Activated T-helper 2 cell treated with anti-CD3 and anti-CD28 coated beads, Interferon-gamma antibody, Interleukin-2, Interleukin-4, amounts not matched to agents 10 μg/mL and 5 μg/mL and 100 μg/mL, durations not matched to agents 14 hours and 24 hours and 36 hours (primary cell): ENCODE data around the gene CYTL1. TPM values are rescaled to one million over a fixed set of nuclear protein-coding genes. Genes with fewer than 3 reads are reported as not detected.

Experiments used
- DNase-seq: peaks from one replicate; pipeline ENCODE4 v3.0.0; 2021; ENCODE audit warnings: low spot score
- H3K27ac Mint-ChIP-seq: one replicate; pipeline ENCODE4 v1.8.0; 2021; ENCODE audit warnings: mixed read lengths
- H3K27me3 Mint-ChIP-seq: one replicate; pipeline ENCODE4 v1.8.0; 2021; ENCODE audit warnings: low read depth, mixed read lengths
- H3K36me3 Mint-ChIP-seq: one replicate; pipeline ENCODE4 v1.8.0; 2021; ENCODE audit warnings: low read depth, mixed read lengths
- H3K4me1 Mint-ChIP-seq: one replicate; pipeline ENCODE4 v1.8.0; 2021; ENCODE audit warnings: low read depth, mixed read lengths
- H3K4me3 Mint-ChIP-seq: one replicate; pipeline ENCODE4 v1.8.0; 2021; ENCODE audit warnings: low read depth, mild to moderate bottlenecking, moderate library complexity, mixed read lengths
- H3K9me3 Mint-ChIP-seq: one replicate; pipeline ENCODE4 v1.8.0; 2021; ENCODE audit warnings: mixed read lengths
- intact Hi-C: fragments of 100-400 bp; cut with micrococcal nuclease; formaldehyde crosslinking; loops from one replicate; pipeline ENCODE4 v1.15.1; 2023
- total RNA-seq: library from RNA; stranded (reverse); gene quantifications from 2 replicates; pipeline ENCODE4 v1.2.3, GENCODE V29; 2022

Gene CYTL1
- total RNA-seq, 1 donor from 2014 or later, result not detected

DNA sequence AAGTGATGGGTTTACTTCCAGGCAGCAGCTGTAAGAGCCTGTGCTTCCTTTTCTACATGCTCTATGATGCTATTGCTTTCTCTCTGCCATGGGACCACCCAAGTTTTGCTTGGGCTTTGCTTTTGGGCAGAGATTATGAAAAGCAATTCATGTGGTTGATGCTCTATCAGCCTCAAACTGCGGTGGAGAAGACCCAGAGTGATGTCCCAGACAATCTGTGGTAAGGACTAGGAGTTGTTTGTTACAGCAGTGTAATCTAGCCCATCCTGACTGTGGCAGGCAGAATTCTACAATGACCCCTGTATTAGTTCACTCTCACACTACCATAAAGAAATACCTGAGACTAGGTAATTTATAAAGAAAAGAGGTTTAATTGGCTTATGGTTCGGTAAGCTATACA lies 9.2 kb upstream of the CYTL1 start:
- Mint-ChIP-seq H3K4me1 (peaks cover 4% of the 10 kb centered on the region), H3K9me3 (no peaks in the 10 kb centered on the region), H3K27me3 (no peaks in the 10 kb centered on the region), H3K36me3 (no peaks in the 10 kb centered on the region), H3K27ac (no peak overlapping the region), H3K4me3 (no peak overlapping the region)
- intact Hi-C loops, result no loop called here
- DNase-seq, result no peak

DNA sequence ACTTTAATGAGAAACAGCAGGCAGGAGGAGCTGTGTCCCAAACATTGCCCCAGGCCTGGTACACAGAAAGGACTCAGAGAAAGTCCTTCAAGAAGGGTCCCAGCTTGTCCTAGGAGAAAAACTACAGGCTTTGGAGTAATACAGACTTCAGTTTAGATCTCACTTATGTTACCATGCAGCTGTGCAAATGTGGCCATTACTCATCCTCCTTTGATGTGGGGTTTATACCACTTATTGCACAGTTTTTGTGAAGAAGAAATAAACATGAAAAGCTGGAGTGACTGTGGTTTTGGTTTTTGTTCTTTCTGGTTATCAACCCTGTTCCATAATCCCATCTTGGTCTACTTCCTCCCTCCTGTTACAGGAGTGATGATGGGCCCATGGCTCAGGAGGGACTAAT lies 8.1 kb upstream of the CYTL1 start:
- intact Hi-C loops, result no loop called here
- H3K27me3 Mint-ChIP-seq, result no peaks in the 10 kb centered on the region
- no peaks in the 10 kb centered on the region for H3K9me3 Mint-ChIP-seq
- no peak overlapping the region for H3K4me3 Mint-ChIP-seq
- no peaks in the 10 kb centered on the region for H3K36me3 Mint-ChIP-seq
- no peak for DNase-seq
- H3K4me1 Mint-ChIP-seq, result no peaks in the 10 kb centered on the region
- H3K27ac Mint-ChIP-seq, result no peak overlapping the region

DNA sequence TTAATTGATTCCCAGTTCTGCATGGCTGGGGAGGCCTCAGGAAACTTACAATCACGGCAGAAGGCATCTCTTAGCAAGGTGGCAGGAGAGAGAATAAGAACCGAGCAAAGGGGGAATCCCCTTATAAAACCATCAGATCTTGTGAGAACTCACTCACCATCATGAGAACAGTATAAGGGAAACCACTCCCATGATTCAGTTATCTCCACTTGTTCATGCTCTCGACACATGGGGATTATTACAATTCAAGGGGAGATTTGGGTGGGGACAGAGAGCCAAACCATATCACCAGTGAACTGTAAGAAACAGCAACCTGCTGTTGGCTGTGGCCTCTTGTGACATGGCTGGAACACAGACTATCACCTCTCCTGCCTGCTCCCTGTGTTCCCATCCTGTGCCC lies 7.1 kb upstream of the CYTL1 start:
- intact Hi-C loops, result no loop called here
- H3K9me3 Mint-ChIP-seq, result no peaks in the 10 kb centered on the region
- DNase-seq, result no peak
- H3K27ac Mint-ChIP-seq, result no peak overlapping the region
- H3K27me3 Mint-ChIP-seq, result no peaks in the 10 kb centered on the region
- no peak overlapping the region for H3K4me3 Mint-ChIP-seq
- H3K4me1 Mint-ChIP-seq, result no peaks in the 10 kb centered on the region
- no peaks in the 10 kb centered on the region for H3K36me3 Mint-ChIP-seq

DNA sequence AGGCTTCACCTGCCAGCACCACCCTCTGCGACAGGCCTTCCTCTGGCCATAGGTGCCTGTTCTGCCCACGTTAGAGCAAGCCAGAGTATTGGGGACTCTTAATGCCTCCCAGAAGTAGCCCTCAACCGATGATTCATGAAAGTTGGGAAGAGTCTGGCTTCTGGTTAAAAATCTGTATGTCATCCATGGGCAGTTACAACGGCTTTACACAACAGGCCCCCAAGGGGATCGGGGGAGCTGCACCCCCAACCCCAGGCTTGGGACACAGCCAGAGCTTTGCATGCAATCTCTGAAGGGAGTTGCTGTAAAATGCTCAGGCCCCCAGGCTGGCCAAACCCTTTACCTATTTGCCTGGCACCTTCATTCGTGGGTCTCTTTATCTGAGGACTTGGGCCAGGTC lies 5.4 kb upstream of the CYTL1 start:
- Mint-ChIP-seq H3K27me3 (no peaks in the 10 kb centered on the region), H3K4me1 (no peaks in the 10 kb centered on the region), H3K4me3 (no peak overlapping the region), H3K36me3 (no peaks in the 10 kb centered on the region), H3K27ac (no peak overlapping the region), H3K9me3 (no peaks in the 10 kb centered on the region)
- intact Hi-C loops, result no loop called here
- no peak for DNase-seq

DNA sequence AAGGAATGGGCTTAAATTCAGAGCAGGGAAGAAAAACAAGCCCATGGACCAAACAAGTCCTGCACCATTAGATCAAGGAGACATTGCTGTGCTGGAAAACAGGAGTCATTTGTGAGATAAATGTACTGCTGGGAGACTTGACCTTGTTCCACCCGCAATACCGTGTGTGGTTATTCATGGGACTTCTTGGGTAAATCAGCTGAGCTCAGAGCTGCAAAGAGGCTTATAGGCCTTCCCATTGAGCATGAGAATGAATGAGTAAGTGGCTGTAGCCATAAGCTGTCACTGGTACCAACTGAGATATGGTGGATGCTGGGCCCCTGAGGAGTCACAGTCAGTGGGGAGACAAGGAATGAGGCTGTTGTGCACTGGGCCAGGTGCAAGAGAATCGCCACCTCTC lies 2.3 kb upstream of the CYTL1 start:
- Mint-ChIP-seq H3K4me3 (no peak overlapping the region), H3K27ac (no peak overlapping the region), H3K4me1 (no peaks in the 10 kb centered on the region), H3K9me3 (no peaks in the 10 kb centered on the region), H3K36me3 (no peaks in the 10 kb centered on the region), H3K27me3 (peaks cover 8% of the 10 kb centered on the region)
- DNase-seq, result no peak
- intact Hi-C loops, result no loop called here

DNA sequence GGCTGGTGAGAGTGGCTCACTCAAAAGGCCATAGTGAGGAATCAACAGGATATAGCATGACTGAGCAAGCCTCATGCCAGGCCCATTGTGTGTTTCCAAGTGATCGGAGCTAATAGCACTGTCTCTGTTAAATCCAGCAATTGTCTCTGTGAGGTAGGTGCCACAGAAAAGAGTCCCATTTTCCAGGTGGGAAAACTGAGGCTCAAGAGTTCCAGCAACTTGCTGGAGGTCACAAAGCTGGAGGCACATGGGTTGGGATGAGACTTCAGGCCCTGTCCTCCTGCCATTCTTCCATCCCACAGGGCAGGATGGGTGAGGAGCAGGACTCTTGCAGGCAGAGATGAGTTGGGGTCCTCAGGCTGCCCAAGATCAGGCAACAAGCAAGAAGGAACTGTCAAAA lies 1.1 kb upstream of the CYTL1 start:
- Mint-ChIP-seq H3K36me3 (no peaks in the 10 kb centered on the region), H3K4me1 (no peaks in the 10 kb centered on the region), H3K27ac (no peak overlapping the region), H3K9me3 (no peaks in the 10 kb centered on the region), H3K4me3 (no peak overlapping the region), H3K27me3 (peaks cover 12% of the 10 kb centered on the region)
- intact Hi-C loops, result no loop called here
- DNase-seq, result no peak

DNA sequence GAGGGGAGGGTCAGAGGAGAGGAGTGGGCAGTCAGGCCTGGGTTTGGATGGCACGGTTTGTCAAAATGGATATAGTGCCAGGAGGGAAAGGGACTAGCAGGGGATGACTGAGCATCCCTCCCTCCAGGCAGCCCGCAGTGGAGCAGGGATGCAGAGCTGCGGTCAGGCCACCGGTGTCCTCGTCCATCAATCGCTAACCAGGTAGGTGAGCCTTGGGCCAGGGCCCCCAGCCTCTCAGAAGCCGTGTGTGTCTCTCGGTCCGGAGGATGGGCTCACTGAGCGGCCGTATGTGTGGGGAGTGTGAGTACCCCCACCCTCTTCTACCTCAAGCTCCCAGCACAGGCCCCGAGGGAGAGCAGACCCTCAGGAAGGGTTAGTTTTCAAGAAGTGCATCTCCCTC lies 538 bp upstream of the CYTL1 start:
- H3K9me3 Mint-ChIP-seq, result no peaks in the 10 kb centered on the region
- intact Hi-C loops, result no loop called here
- peaks cover 13% of the 10 kb centered on the region for H3K27me3 Mint-ChIP-seq
- no peaks in the 10 kb centered on the region for H3K4me1 Mint-ChIP-seq
- no peak overlapping the region for H3K4me3 Mint-ChIP-seq
- H3K36me3 Mint-ChIP-seq, result no peaks in the 10 kb centered on the region
- no peak for DNase-seq
- no peak overlapping the region for H3K27ac Mint-ChIP-seq

DNA sequence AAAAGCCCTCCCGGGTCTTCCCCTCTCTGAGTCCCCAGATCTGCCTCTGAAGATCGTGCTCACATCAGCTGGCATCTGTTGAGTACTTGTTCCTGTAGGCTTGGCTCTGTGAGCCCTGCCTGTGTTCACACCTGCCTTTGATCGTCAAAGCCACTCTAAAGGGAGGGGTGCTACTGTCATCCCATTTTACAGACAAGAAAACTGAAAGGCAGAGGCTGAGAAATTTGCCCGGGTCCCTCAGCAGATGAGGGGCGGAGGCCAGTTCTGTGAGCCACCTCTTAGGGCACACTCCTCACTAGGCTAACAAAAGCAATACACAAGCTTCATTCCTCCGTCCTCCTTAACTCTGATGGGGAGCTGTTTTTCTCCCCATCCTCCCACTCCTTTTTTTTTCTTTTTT lies 655 bp downstream of the CYTL1 start:
- Mint-ChIP-seq H3K36me3 (no peaks in the 10 kb centered on the region), H3K27me3 (peaks cover 13% of the 10 kb centered on the region), H3K9me3 (no peaks in the 10 kb centered on the region), H3K4me3 (no peak overlapping the region), H3K27ac (no peak overlapping the region), H3K4me1 (no peaks in the 10 kb centered on the region)
- no peak for DNase-seq
- intact Hi-C loops, result no loop called here

DNA sequence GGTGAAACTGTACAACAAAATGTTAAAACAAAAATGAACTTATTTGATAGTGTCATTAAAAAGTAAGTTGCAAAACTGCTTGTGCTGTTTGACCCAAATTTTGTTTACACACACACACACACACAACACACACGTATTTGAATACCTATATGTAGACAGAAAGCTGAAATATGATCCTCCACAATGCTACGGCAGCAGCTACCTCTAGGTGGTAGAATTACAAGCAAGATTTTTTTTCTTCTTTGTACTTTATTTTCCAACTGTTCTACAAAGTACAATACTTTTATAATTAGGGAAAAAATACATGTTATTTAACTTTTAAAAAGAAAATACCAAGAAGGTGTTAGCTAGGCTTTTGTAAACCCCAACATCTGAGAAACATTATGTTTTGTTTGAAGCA lies 1.2 kb downstream of the CYTL1 start:
- Mint-ChIP-seq H3K4me1 (no peaks in the 10 kb centered on the region), H3K9me3 (no peaks in the 10 kb centered on the region), H3K4me3 (no peak overlapping the region), H3K27me3 (peaks cover 13% of the 10 kb centered on the region), H3K27ac (no peak overlapping the region), H3K36me3 (no peaks in the 10 kb centered on the region)
- DNase-seq, result no peak
- intact Hi-C loops, result no loop called here

DNA sequence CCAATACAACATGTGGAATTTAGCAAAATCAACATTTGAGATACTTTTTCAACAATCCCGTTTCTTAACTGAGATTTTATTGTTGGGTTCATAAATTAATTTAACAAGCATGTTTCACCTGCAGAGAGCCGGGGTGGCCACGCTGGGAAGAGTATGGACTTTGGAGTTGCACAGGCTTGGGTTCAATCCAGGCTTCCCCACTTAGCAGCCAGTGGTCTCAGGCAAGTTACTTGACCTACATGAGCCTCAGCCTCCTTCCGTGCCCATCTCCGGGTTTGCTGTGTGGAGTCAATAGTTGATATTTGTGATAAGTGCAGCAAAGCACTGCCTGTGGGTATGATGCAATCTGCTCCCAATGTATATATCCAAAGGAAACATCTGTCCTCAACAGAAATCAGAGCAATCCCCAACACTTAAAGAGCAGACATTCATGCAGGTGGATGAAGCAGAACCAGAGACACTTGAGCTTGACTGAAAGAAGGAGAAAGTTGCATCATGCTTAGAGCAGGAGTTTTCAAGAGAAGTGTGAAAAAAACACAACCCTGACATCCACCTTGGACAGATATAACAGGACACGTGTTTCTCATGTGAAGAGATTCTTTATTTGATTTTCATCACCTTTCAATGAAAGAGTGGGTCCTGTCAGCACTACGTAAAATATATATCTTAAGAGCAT lies 5.1 kb downstream of the CYTL1 start:
- H3K27me3 Mint-ChIP-seq, result peaks cover 13% of the 10 kb centered on the region

DNA sequence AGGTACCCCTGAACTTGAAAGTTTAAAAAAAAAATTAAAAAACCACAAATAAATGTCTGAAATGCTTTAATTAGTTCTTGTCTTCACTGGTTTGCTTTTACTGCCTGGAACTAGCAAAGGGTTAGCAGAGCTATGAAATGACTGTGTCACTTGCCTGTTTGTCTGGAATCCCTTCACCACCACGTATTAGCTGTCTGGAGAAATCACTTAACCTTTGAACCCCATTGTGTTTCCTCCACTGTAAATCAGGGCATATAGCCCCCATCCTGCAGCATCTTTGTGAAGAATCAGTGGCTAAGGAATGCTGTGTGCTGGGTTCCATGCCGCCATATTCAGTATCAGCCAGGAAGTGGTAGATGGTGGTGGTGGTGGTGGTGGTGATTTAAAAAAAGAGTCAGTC lies 6.3 kb downstream of the CYTL1 start:
- H3K9me3 Mint-ChIP-seq, result no peaks in the 10 kb centered on the region
- DNase-seq, result no peak
- no peak overlapping the region for H3K27ac Mint-ChIP-seq
- intact Hi-C loops, result no loop called here
- H3K4me3 Mint-ChIP-seq, result no peak overlapping the region
- H3K27me3 Mint-ChIP-seq, result peaks cover 10% of the 10 kb centered on the region
- no peaks in the 10 kb centered on the region for H3K4me1 Mint-ChIP-seq
- H3K36me3 Mint-ChIP-seq, result no peaks in the 10 kb centered on the region

More for the DNA sequence above, 5.1 kb downstream of the CYTL1 start:
- H3K4me3 Mint-ChIP-seq, result no peak overlapping the region
- no peaks in the 10 kb centered on the region for H3K9me3 Mint-ChIP-seq
- intact Hi-C loops, result no loop called here
- no peaks in the 10 kb centered on the region for H3K4me1 Mint-ChIP-seq
- DNase-seq, result no peak
- no peak overlapping the region for H3K27ac Mint-ChIP-seq
- H3K36me3 Mint-ChIP-seq, result no peaks in the 10 kb centered on the region

DNA sequence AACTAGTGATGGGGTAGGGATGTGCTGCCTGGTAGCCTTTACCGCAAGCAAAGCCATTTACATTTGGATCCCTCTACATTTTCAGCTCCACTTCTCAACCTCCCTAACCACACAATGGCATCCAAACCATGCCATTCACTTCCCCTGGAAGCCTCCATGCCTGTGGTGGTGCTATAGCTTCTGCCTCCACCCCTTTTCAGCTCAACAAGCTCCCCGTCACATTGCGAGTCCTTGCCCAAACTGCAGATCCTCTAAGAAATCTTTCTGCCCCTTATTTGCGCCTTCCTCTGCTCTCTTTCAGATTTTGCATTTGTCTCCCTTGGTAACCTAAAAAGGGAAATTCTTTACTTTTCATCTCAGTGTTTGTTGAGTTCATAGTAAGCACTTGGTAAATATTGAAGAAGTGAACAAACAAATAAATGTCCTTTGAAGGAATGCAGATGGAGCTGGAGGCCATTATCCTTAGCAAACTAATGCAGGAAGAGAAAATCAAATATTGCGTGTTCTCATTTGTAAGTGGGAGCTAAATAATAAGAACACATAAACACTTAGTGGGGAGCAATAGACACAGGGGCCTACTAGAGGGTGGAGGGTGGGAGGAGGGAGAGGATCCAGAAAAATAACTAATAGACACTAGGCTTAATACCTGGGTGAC lies 6.9 kb downstream of the CYTL1 start:
- H3K4me1 Mint-ChIP-seq, result no peaks in the 10 kb centered on the region
- no peaks in the 10 kb centered on the region for H3K36me3 Mint-ChIP-seq
- no peak overlapping the region for H3K27ac Mint-ChIP-seq
- no peaks in the 10 kb centered on the region for H3K9me3 Mint-ChIP-seq
- no peak overlapping the region for H3K4me3 Mint-ChIP-seq
- peaks cover 8% of the 10 kb centered on the region for H3K27me3 Mint-ChIP-seq
- DNase-seq, result no peak
- intact Hi-C loops, result no loop called here

DNA sequence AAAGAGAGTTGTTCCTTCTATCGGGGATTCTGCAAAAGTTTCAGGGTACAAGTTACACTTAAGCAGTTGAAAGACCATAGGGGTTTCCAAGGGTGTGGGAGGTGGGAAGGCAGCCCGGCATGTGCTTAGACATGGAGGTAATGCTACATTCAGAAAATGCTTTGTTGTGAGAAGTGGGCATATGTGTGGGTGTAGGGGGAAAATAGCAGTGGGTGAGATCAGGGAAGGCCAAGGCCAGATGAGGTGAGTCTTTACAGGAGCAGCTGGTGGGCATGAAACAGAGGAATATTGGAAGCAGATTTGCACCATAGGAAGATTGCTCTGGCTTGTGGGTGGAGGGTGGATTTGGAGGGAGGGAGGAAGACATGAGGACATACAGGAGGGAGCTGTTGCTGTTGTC lies 8.3 kb downstream of the CYTL1 start:
- no peak overlapping the region for H3K4me3 Mint-ChIP-seq
- no peak for DNase-seq
- H3K4me1 Mint-ChIP-seq, result no peaks in the 10 kb centered on the region
- H3K36me3 Mint-ChIP-seq, result no peaks in the 10 kb centered on the region
- intact Hi-C loops, result no loop called here
- no peaks in the 10 kb centered on the region for H3K9me3 Mint-ChIP-seq
- H3K27me3 Mint-ChIP-seq, result peaks cover 2% of the 10 kb centered on the region
- H3K27ac Mint-ChIP-seq, result no peak overlapping the region

DNA sequence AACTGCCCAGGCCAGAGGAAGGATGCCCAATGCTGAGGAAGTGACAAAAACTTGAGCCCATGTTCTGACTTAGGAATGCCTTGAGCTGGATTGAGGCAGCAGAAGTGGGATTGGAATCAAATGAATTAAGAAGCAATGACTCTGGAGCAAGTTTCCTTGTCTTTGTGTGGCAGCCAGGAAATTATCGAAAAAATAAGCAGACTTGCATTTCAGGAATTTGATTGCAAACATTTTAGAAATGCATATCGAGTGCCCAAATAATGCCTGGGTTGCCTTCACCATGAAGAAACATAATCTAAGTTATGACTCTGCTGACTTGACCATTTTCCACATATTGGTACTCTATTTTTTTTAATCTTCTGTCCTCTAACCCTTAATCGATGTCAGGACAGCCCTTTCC lies 9.5 kb downstream of the CYTL1 start:
- Mint-ChIP-seq H3K36me3 (no peaks in the 10 kb centered on the region), H3K27me3 (no peaks in the 10 kb centered on the region), H3K4me1 (no peaks in the 10 kb centered on the region), H3K4me3 (no peak overlapping the region), H3K9me3 (no peaks in the 10 kb centered on the region), H3K27ac (no peak overlapping the region)
- DNase-seq, result no peak
- intact Hi-C loops, result no loop called here
